Measurements from ENCODE around the gene TANC1. TPM values are rescaled to one million over a fixed set of nuclear protein-coding genes. Genes with fewer than 3 reads are reported as not detected.

Gene TANC1
- total RNA-seq (2021; fragmentation: NEBNext Ultra II Directional; extraction: Animal tissue kit (Norgen Biotek cat#: 25700)): 10 to 100 TPM; 22.4 to 27.7 (median 23.1) TPM
- long read RNA-seq, partial matches to known transcripts: 4 of 13 reads
- long read RNA-seq, other reads (novel, unspliced or antisense): 9 of 13 reads

DNA sequence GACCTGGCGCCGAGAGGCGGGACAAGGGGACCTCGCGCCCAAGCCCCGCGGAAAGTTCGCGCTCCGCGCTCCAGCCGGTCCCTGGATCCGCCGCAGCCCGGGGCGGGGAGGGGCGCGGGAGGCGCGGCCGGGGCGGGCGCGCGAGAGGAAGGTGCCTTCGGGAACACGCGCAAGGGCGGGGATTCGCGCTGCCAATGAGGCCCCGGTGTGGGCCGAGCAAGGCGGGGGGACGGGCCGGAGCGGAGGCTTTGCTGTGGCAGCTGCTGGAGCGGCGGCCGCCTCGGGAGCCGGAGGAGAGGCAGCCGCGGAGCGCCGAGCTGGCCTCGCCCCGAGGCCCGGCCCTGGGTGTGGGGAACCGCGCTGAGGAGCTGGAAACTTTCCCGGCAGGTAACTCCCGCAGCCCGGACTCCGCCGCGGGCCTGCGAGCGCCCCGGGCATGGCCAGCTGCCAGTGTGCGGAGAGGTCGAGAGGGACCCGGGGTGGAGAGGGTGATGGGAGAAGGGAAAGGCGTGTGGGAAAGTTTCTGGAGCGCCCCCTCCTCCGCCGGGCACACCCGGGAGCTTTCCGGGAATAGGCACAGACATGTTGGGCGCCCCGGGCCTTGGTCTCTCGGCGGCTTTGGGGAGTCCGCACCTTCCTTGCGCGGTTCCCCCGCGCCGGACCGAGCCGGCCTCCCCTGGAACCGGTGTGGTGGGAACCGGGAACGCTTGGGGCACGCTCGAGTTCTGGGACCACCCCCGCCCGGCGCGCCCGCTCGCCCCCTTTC, at the start of gene TANC1:
Gene TANC1, plus strand, starts transcription at position 245 of the 766 bp plus-strand sequence. CDS start 97,271 bp downstream, outside the sequence.
- peak within 1 kb of the TSS; percentile 90 for H3K27ac Mint-ChIP-seq
- TF ChIP-seq, protein P1, sequence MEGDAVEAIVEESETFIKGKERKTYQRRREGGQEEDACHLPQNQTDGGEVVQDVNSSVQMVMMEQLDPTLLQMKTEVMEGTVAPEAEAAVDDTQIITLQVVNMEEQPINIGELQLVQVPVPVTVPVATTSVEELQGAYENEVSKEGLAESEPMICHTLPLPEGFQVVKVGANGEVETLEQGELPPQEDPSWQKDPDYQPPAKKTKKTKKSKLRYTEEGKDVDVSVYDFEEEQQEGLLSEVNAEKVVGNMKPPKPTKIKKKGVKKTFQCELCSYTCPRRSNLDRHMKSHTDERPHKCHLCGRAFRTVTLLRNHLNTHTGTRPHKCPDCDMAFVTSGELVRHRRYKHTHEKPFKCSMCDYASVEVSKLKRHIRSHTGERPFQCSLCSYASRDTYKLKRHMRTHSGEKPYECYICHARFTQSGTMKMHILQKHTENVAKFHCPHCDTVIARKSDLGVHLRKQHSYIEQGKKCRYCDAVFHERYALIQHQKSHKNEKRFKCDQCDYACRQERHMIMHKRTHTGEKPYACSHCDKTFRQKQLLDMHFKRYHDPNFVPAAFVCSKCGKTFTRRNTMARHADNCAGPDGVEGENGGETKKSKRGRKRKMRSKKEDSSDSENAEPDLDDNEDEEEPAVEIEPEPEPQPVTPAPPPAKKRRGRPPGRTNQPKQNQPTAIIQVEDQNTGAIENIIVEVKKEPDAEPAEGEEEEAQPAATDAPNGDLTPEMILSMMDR (IDR thresholded peaks at IDR 0.05): 0 out of 2 replicates have a peak, but pooled peaks have one; percentile 17
- 0 out of 2 replicates have a peak, but pooled peaks cover 1% of the 10 kb centered on the region for H3K27me3 Mint-ChIP-seq (ENCODE audit: insufficient read depth)
- H3K9me3 Mint-ChIP-seq: no peaks in the 10 kb centered on the region
- H3K4me1 Mint-ChIP-seq (ENCODE audit: low read depth): peaks cover 55% of the 10 kb centered on the region
- peaks cover 6% of the 10 kb centered on the region; the same call in 1 of the 2 replicates for H3K36me3 Mint-ChIP-seq (ENCODE audit: low read depth)
- peak; percentile 92 for DNase-seq
- H3K4me3 Mint-ChIP-seq: peak within 1 kb of the TSS; percentile 96

DNA sequence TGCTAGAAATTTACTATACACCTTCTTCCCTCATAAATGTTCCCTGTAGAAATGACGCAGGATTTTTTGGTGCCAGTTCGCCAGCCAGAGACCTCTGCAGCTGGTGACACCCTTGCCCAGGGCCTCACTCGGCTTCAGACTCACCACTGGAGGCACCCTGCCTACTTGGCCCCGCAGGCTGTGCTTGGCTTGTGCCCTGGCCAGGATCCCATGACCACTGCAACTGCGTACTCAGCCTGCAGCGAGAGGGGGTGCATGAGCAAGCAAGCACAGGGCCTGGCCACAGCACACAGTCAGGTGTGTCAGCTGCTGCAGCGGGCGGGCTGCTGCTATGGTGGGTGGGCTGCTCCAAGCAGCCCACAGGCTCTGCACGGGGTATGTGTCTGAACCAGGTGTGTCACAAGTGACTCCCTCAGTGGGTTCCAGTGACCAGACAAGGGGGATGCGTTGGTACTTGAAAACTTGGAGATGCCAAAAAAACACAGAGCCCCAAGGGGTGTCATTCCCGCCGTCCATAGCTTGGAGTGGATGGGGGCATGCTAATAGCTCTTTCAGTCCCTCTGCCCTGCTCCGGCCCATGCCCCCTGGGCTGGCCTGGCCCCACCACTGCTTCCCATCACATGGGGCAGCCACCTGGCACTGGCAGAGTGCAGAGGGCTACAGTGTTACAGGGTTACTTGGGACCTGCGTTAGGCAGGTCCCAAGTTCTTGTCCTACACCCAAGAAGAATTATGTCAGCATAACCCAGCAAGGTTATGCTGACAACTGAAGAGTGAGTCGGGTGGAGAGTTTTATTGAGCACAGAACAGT, 46.6 kb upstream of the TANC1 start:
- DNase-seq: no peak
- H3K4me1 Mint-ChIP-seq (ENCODE audit: low read depth): peaks cover 31% of the 10 kb centered on the region
- no peak overlapping the region for H3K27ac Mint-ChIP-seq
- H3K36me3 Mint-ChIP-seq (ENCODE audit: low read depth): no peaks in the 10 kb centered on the region
- H3K4me3 Mint-ChIP-seq: 0 out of 2 replicates have a peak overlapping the region, but pooled peaks have one; percentile 8
- TF ChIP-seq, protein P1 (IDR thresholded peaks at IDR 0.05): no peak
- no peaks in the 10 kb centered on the region for H3K9me3 Mint-ChIP-seq
- no peaks in the 10 kb centered on the region for H3K27me3 Mint-ChIP-seq (ENCODE audit: insufficient read depth)

DNA sequence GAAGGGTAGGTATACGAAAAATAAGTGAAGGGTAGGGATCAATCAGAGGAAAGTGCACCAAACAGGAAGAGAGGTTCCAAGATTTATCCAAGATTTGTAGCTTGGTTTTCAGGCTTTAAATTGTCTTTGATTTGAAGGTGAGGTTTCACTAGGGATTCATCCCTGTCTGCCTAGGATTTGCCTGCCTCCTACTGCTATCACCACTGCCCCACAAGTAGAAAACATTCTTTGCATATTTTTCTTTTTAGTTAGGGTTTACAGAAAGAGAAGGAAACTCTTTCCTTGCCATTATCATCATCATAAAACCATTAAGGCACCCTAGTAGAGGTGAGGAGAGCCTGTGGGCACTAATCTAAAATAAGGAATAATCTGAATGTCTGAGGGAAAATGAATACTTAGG, 45.8 kb upstream of the TANC1 start:
- DNase-seq: no peak
- Mint-ChIP-seq H3K4me1 (ENCODE audit: low read depth) (peaks cover 34% of the 10 kb centered on the region), H3K4me3 (peak overlapping the region; percentile 8; the same call in 1 of the 2 replicates), H3K27ac (peak overlapping the region; percentile 8; the same call in 1 of the 2 replicates), H3K36me3 (ENCODE audit: low read depth) (no peaks in the 10 kb centered on the region), H3K9me3 (no peaks in the 10 kb centered on the region), H3K27me3 (ENCODE audit: insufficient read depth) (no peaks in the 10 kb centered on the region)
- TF ChIP-seq, protein P1 (IDR thresholded peaks at IDR 0.05): no peak

DNA sequence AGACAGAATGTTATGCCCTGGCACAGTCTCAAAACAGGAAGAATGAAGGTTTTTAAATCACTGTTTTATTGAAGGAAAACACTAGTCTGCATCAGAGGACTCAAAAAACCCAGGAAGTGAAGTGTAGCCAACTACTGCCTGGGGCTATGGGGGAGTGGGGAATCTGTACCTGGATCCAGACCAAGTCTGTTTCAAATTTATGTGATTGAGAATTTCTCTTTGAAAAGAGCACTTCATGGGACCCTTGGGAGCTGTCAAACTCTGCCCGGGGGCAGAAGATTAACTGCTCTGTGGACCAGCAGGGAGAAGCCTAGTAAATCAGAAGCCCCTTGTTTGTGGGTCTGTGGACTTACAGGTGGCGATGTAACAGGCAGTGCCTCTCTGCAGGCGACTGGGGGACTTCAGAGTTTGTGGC, 45.3 kb upstream of the TANC1 start:
- H3K27ac Mint-ChIP-seq: peak overlapping the region; percentile 8; the same call in 1 of the 2 replicates
- peaks cover 34% of the 10 kb centered on the region for H3K4me1 Mint-ChIP-seq (ENCODE audit: low read depth)
- H3K27me3 Mint-ChIP-seq (ENCODE audit: insufficient read depth): no peaks in the 10 kb centered on the region
- no peaks in the 10 kb centered on the region for H3K9me3 Mint-ChIP-seq
- H3K4me3 Mint-ChIP-seq: peak overlapping the region; percentile 8; the same call in 1 of the 2 replicates
- H3K36me3 Mint-ChIP-seq (ENCODE audit: low read depth): no peaks in the 10 kb centered on the region
- TF ChIP-seq, protein P1 (IDR thresholded peaks at IDR 0.05): no peak
- DNase-seq: peak; percentile 9

DNA sequence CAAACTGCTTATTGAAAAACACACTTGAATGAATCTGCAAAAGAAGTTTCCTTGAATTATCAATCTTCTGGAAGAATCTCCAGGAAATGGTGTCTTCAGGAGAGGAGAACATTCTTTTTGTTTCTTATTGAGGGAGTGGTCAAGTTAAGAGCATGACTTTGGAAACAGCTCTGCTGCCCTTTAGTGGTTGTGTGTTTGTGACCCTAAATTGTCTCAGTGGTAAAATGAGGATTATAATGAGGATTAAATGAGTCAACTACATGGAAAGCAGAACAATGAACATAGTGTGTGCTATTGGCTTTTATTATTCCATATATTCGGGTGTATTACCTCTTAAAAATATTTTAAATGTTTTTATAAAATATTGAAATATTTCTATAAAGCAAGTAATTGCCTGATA, 44.8 kb upstream of the TANC1 start:
- no peaks in the 10 kb centered on the region for H3K9me3 Mint-ChIP-seq
- no peaks in the 10 kb centered on the region for H3K36me3 Mint-ChIP-seq (ENCODE audit: low read depth)
- H3K27ac Mint-ChIP-seq: no peak overlapping the region
- no peak overlapping the region for H3K4me3 Mint-ChIP-seq
- TF ChIP-seq, protein P1 (IDR thresholded peaks at IDR 0.05): no peak
- no peaks in the 10 kb centered on the region for H3K27me3 Mint-ChIP-seq (ENCODE audit: insufficient read depth)
- no peak for DNase-seq
- H3K4me1 Mint-ChIP-seq (ENCODE audit: low read depth): peaks cover 34% of the 10 kb centered on the region
